ENCODE results near the gene ATP1A2. TPM values are rescaled to one million over a fixed set of nuclear protein-coding genes. Genes with fewer than 3 reads are reported as not detected.

The ATP1A2 gene
- total RNA-seq, 1 donor from 2014 or later = 5.6 TPM

DNA sequence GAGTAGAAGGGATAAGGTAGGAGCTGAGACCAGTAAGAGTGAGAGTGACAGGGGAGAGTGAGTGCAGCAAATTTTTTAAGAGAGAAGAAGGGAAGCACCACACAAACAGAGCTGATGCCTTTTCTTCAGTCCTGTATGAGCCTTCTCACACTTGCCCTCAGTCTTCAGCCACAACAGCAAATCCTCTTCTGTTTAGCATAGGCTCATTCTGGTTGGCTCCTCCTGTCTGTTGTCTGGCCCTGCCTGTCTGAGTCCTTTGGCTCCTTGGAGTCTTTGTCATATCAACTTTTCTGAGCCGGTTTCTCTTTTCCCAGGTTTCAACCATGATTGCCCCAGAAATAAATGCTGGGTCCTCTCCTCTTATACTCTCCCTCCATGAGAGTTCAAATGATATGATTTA lies 62.1 kb downstream of the ATP1A2 start:
- DNase-seq (no peak), ATAC-seq (no peak)
- H3K27ac ChIP-seq = no peak overlapping the region
- no peak overlapping the region for H3K4me3 ChIP-seq
- H3K36me3 ChIP-seq = no peaks in the 10 kb centered on the region
- H3K27me3 ChIP-seq = no peaks in the 10 kb centered on the region
- H3K4me1 ChIP-seq = no peaks in the 10 kb centered on the region
- no peaks in the 10 kb centered on the region for H3K9me3 ChIP-seq
- intact Hi-C loops (cut with DNase I) = no loop called here
- TF ChIP-seq, protein P1, sequence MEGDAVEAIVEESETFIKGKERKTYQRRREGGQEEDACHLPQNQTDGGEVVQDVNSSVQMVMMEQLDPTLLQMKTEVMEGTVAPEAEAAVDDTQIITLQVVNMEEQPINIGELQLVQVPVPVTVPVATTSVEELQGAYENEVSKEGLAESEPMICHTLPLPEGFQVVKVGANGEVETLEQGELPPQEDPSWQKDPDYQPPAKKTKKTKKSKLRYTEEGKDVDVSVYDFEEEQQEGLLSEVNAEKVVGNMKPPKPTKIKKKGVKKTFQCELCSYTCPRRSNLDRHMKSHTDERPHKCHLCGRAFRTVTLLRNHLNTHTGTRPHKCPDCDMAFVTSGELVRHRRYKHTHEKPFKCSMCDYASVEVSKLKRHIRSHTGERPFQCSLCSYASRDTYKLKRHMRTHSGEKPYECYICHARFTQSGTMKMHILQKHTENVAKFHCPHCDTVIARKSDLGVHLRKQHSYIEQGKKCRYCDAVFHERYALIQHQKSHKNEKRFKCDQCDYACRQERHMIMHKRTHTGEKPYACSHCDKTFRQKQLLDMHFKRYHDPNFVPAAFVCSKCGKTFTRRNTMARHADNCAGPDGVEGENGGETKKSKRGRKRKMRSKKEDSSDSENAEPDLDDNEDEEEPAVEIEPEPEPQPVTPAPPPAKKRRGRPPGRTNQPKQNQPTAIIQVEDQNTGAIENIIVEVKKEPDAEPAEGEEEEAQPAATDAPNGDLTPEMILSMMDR (IDR thresholded peaks at IDR 0.05) = no peak

DNA sequence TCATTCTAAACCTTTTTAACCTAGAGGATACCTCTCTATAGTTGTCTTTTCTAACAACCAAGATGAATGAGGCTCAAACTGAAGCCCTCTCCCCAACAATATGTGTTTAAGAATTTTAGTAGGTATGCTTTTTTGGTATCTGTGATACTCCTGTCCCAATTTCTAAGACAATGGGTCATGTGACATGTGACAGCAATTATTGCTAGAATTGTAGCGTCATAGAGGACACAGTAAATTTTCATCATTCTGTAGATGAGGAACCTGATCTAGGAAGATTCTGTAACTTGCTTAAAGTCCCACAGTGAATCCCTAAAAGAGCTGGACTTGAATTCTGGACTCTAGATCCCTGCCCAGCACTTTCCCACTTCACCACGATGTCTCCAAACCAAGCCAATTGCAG lies 63.2 kb downstream of the ATP1A2 start:
- H3K4me3 ChIP-seq = no peak overlapping the region
- no peaks in the 10 kb centered on the region for H3K36me3 ChIP-seq
- TF ChIP-seq, protein P1 (IDR thresholded peaks at IDR 0.05) = no peak
- DNase-seq = no peak
- H3K27ac ChIP-seq = no peak overlapping the region
- no peaks in the 10 kb centered on the region for H3K4me1 ChIP-seq
- no peak for ATAC-seq
- H3K27me3 ChIP-seq = no peaks in the 10 kb centered on the region
- intact Hi-C loops (cut with DNase I) = no loop called here
- no peaks in the 10 kb centered on the region for H3K9me3 ChIP-seq

DNA sequence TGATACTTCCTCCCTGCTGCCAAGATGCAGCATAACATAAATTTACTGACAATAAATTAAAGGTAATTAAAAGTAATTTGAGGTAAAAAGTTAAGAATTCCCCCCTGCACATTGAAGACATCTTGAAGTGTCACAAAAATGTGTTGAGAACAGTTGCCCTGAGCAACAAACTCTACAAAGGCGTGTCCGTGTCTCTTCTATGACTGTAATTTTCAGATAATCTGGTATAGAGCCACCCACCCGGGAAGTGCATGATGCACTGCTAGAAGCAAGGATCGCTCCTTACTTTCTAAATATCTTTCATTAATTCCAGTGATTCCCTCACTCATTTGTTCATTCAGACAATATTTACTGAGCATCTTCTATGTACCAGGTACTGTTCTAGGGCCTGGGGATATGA lies 63.8 kb downstream of the ATP1A2 start:
- TF ChIP-seq, protein P1 (IDR thresholded peaks at IDR 0.05) = no peak
- Histone ChIP-seq H3K27ac (no peak overlapping the region), H3K4me1 (no peaks in the 10 kb centered on the region), H3K36me3 (no peaks in the 10 kb centered on the region), H3K4me3 (no peak overlapping the region), H3K27me3 (no peaks in the 10 kb centered on the region), H3K9me3 (no peaks in the 10 kb centered on the region)
- intact Hi-C loops (cut with DNase I) = no loop called here
- DNase-seq (no peak), ATAC-seq (no peak)

DNA sequence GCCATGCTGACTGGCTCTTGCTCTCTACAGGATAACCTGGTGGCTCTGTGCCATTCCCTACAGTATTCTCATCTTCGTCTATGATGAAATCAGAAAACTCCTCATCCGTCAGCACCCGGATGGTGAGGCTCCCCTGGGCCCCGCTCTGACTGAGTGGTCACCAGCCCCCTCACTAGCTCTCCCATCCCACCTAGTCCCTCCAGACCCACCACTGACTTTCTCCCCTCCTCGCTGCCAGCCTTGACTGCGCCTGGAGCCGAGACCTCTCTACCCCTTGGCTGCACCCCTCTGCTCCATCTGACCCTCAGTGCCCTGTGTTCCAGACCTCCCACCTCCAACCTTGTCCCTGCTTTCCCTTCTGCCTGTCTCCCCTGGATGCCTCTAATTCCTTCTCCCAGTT lies 70.7 kb downstream of the ATP1A2 start:
- TF ChIP-seq, protein P1 (IDR thresholded peaks at IDR 0.05) = no peak
- Histone ChIP-seq H3K4me3 (no peak overlapping the region), H3K9me3 (no peaks in the 10 kb centered on the region), H3K27me3 (no peaks in the 10 kb centered on the region), H3K36me3 (no peaks in the 10 kb centered on the region), H3K4me1 (no peaks in the 10 kb centered on the region), H3K27ac (no peak overlapping the region)
- intact Hi-C loops (cut with DNase I) = no loop called here
- DNase-seq = no peak
- no peak for ATAC-seq

DNA sequence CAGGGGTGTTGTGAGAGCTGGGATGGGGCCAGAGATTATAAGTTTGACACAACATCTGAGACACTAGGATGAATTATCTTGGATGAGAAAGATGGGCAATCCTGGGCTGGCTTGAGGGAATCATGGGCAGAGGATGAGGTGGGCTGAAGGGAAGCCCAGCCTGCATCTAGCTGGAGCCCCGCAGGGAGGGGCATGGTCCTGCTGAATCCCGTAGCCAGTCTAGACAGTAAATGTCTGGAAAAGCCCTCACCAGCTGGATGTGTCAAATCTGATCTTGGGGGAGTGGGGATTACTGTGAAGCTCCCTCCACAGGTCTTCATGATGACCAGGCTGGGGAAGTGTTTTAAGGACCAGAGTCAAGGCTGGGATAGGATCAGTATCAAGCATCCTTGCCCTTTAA lies 71.2 kb downstream of the ATP1A2 start:
- Histone ChIP-seq H3K4me1 (no peaks in the 10 kb centered on the region), H3K27ac (no peak overlapping the region), H3K4me3 (no peak overlapping the region), H3K36me3 (no peaks in the 10 kb centered on the region), H3K9me3 (no peaks in the 10 kb centered on the region), H3K27me3 (no peaks in the 10 kb centered on the region)
- ATAC-seq (no peak), DNase-seq (no peak)
- intact Hi-C loops (cut with DNase I) = no loop called here
- TF ChIP-seq, protein P1 (IDR thresholded peaks at IDR 0.05) = no peak

DNA sequence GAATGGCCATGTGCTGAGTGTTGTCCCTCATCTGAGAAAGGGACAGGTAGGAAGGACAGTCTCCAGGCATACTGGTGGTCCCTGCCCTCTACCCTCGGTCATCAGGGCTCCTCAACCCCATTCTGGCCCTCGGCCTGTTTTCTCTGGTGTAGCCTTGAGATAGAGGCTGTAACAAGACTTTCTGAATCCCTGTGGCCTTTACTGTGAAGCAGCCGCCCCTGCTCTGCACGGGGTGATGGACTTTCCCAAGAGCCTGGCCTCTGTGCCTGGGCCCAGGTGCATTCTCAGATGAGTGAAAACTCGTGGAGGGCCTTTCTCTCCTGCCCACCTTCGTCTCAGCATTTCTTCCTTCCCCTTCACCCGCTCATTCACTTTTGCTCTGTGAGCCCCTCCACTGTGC lies 71.8 kb downstream of the ATP1A2 start:
- H3K4me3 ChIP-seq = no peak overlapping the region
- H3K27ac ChIP-seq = no peak overlapping the region
- no peak for DNase-seq
- H3K36me3 ChIP-seq = no peaks in the 10 kb centered on the region
- intact Hi-C loops (cut with DNase I) = no loop called here
- no peak for ATAC-seq
- TF ChIP-seq, protein P1 (IDR thresholded peaks at IDR 0.05) = no peak
- no peaks in the 10 kb centered on the region for H3K4me1 ChIP-seq
- H3K27me3 ChIP-seq = no peaks in the 10 kb centered on the region
- H3K9me3 ChIP-seq = no peaks in the 10 kb centered on the region
